Activated gamma-delta T cell treated with Interleukin-2 at 50 U/mL for 16 hours (primary cell): ENCODE data around the gene DUS1L.

ENCODE experiments used
- DNase-seq: peaks from one replicate; pipeline ENCODE4 v3.0.0-alpha.2; 2020

The DUS1L gene

GRCh38 chr17:82065638-82066303 lies at the start of gene DUS1L:
DUS1L (minus strand) TSS chr17:82065804; CDS start chr17:82065059, 745 bp downstream.
- peak; percentile 64 for DNase-seq

DNA sequence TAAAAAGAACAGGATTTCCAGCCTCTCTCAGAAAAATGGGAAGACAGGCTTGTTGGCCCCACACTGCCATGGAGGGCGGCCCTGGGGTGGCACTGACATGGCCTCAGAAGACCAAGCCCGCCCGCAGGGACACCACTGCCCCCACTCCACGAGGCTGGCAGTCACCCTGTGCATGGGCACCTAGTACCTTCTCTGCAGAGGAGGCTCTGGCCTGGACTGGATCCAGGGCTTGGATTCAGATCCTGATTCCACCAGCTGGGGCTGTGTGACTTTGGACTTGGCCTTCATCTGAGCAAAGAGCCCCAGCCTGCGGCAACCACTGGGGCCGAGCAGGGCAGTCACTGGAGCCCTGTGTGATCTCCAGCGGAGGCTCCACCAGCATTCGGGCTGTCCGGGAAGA lies 49.3 kb upstream of the DUS1L start:
- DNase-seq, result no peak

- no peak for DNase-seq
Observed at GRCh38 chr17:82114447-82114846, 48.8 kb upstream of the DUS1L start.

DNA sequence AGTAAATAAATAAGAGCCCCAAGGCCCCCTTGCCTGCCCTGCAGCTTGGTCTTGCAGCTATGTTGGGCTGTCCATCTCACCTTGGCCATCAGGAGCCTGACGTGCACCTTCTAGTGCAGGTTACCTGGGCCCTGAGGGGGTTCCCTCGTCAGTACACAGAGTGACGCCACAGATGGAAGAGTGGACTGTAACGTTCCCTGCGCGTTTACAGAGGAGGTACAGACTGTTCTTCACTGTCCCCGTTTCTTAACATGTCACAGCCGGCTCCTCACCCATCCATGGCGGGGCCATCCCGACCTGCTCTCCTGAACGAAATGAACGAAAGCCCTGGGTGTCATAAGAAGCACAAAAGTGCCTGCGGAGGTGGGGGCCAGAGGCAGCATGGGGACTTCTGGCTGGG lies 48.3 kb upstream of the DUS1L start:
- DNase-seq, result no peak

- no peak for DNase-seq
Observed at GRCh38 chr17:82113422-82113821, 47.8 kb upstream of the DUS1L start.

GRCh38 chr17:82112914-82113311 lies 47.3 kb upstream of the DUS1L start:
- DNase-seq, result no peak

GRCh38 chr17:82112181-82112913 lies 46.7 kb upstream of the DUS1L start:
- DNase-seq, result no peak

DNA sequence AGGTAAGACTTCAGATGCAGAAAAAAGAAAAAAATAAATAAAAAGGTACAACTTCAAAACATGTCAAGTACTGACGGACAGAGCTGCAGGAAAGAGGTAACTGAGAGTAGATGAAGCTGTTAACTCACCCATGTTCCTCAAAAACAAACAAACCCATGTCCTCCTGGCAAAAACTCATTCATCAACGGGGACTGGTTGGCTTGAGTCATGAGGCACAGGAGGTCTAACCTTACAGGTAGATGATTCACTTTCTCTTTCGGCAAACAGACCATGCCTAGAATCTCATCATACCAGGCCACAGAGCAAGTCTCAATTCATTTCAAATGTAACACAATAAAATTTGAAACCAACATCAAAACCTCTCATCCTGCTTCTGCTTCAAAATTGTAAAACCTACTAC lies 44.7 kb upstream of the DUS1L start:
- no peak for DNase-seq

DNA sequence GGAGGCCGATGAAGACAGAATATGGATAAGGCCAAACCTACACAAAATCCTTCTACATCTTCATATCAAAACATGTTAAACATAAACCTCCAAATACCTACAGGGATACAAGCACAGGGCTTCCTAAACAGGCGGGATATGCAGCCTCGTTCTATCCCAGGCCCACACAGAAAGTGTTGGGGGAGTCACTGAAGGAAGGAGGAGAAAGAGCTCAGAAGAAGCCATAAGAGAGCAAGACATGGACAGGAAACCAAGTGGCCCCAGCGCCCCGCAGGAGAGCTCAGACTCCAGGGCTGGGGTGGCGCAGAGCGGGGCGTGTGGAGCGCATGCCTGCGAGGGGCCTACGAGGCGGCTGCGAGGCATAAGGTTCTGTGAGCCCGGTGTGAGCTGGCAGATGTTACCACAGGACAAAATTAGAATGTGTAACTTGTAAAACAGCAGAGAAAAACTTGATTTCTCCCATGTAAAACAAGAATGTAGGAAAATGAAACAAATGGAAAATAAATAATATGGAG lies 43.4 kb upstream of the DUS1L start:
- no peak for DNase-seq

- no peak for DNase-seq
Observed at GRCh38 chr17:82108496-82108945, 42.9 kb upstream of the DUS1L start.

DNA sequence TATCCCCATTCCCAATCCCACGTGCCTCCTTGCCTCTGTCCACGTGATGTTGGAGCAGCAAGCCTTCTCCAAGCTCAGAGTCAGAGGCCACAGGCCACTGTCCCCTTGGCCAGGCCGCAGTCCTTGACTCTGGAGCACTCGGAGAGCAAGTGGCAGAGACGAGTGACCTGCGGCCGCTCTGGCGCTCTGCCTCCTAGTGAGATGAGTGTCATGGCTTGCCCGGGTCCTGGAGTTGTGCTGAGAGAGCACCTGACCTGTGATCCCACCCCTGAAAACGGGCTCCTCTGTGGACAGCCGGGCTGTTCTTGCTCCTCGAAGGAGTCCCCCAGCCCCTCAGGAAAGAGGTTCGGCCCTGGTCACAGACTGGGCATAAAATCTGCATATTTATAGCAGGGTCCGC lies 42.4 kb upstream of the DUS1L start:
- DNase-seq, result no peak

DNA sequence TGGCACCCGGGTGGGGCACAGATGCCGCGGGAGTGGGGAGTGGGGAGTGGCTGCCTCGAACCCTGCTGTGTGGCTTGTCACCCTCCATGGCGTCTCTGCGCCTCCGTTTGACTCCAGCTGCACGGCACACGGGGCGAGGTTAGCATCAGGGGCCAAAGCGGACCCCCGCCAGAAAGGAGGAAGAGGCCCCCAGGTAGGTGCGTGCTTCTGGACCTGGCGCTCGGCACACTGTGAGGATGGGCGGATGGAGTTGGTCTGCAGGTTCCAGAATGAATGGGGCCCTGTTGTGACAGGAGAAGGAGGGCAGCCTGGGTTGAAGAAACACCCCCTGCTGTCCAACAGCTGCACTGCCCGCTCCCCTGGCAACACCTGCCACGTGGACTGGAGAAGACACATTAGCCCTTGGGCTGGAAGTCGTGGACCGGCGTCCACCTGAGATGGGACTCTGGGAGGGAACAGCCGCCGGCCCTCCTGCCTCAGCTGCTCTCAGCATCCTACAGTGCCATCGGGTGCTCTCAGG lies 41.8 kb upstream of the DUS1L start:
- no peak for DNase-seq

DNA sequence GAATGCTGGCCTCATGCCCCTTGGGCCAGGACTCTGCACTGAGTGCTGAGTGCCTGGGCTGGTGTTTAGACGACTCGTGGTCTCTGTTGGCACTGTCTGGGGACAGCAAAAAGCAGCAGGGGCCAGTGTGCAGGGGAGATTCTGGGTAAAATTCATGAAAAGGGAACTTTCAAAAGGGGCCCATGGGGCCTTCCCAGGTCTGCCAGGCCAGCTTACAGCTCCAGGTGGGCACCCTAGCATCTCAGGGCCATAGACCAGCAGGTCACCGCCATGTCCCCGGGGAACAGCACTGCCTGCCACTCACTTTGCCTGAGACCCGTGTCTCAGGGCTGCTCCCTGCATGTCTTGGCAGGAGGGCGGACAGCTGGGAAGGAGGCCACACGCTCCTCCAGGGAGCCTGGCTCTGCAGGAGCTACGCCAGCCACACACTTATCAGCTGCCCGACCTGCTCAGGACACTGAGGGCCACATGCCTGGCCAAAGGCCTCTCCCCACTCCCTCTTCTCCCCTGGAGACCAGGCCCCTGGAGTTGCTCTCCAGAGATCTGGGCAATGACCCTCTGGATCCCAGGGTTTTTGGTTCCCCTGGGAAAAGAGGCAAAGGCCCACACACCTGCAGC lies 41.2 kb upstream of the DUS1L start:
- DNase-seq, result no peak

- DNase-seq, result peak; percentile 58
Observed at GRCh38 chr17:82105882-82106687, 40.5 kb upstream of the DUS1L start.

GRCh38 chr17:82105417-82105881 lies 39.8 kb upstream of the DUS1L start:
- no peak for DNase-seq

GRCh38 chr17:82104797-82105416 lies 39.3 kb upstream of the DUS1L start:
- DNase-seq, result no peak

DNA sequence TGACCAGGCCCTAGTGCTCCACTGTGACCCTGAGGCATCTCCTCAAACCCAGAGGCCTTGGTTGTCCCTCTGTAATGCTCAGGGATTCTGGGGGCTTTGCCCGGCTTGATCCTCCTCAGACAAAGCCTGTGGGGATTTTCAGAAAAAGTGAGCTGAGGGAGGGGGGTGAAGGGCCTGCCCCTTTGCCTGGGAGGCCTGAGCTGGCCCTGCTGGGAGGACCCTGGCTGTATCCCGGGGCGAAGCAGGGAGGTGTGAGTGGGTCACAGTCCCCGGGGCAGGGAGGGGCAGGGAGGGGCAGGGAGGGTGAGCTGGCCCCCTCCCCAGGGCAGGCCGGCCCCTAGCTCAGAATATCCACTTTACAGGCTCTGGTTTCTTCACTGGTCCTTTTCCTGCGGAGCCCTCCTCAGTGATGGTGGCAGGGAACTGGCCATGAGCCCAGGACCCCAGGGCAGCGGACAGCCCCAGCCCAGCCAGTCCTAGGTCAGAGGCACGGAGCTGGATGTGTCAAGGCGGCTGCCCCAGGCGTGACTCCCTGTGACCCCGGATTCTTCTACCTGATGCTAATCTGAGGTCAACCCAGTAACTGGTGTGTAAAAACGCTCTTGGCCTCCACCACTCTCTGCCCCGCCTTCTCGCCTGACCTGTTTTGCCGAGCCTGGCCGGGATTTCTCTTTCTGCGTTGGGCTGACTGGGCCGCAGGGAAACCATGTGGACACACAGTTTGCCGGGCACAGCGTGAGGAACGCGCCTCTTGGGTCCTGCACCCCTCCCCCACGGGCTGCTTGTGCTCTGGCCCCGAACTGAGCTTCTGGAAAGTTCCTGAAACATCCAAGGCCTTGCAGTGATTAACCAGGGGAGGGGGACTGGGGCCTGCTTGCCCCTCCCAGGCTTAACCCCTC lies 38.2 kb upstream of the DUS1L start:
- DNase-seq, result no peak

DNA sequence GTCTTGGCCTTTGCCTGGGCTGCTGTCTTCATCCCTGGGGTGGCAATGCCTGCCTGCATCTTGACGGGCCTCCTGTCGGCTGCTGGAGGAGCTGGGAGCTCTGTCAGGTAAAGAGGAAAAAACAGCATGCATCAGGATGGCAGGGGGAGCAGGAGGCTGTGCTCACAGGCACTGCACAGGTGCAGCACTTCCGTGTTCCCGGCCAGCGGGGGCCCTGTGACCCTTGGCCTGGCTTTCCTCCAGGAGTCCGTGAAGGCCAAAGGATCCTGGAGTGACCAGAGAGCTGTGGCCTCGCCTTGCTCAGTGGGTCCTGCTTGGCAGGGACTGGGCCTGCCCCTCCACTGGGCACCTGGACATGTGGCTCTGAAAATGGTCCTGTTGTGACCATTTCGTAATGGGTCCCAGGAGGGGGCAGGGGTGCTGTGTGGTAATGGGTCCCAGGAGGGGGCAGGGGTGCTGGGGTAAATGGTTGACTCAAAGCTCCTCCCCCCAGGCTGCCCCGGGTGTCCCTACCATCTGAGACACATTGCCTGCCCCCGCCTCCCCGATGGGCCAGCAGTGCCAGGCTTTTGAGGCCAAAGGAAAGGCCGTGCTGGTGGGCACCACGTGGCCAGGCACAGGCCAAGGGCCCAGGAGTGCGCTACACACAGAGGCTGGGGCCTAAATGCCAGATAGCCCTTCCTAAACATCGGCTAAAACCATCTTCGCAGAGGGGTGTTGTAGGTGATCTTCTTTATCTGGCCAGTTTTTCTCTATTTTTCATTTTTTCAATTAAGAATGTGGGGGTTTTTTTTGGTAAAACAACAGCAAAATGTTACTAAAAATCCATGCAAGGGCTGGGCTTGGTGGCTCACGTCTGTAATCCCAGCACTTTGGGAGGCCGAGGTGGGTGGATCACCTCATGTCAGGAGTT lies 36.4 kb upstream of the DUS1L start:
- no peak for DNase-seq

- no peak for DNase-seq
Observed at GRCh38 chr17:82101301-82101715, 35.7 kb upstream of the DUS1L start.
